Chondrocyte (in vitro differentiated cells): ENCODE results near the gene RPL41. TPM values are rescaled to one million over a fixed set of nuclear protein-coding genes. Genes with fewer than 3 reads are reported as not detected.
A peak's percentile ranks its signal among the peaks of the same experiment; 100 is the strongest.

Experiments used
- DNase-seq: peaks from one replicate; pipeline ENCODE4 v3.0.0; 2021; ENCODE audit warnings: mixed read lengths, low spot score
- H3K27ac Mint-ChIP-seq: one replicate; pipeline ENCODE4 v1.8.0; 2021; ENCODE audit warnings: mild to moderate bottlenecking, moderate library complexity, mixed read lengths; ENCODE audit not compliant: unreplicated experiment
- H3K27me3 Mint-ChIP-seq: 2 replicates; pipeline ENCODE4 v1.8.0; 2021; ENCODE audit warnings: low read depth, mixed read lengths
- H3K36me3 Mint-ChIP-seq: 2 replicates; pipeline ENCODE4 v1.8.0; 2021; ENCODE audit warnings: low read depth, mixed read lengths
- H3K4me1 Mint-ChIP-seq: 2 replicates; pipeline ENCODE4 v1.8.0; 2021; ENCODE audit warnings: low read depth, mild to moderate bottlenecking, mixed read lengths
- H3K4me3 Mint-ChIP-seq: one replicate; pipeline ENCODE4 v1.8.0; 2021; ENCODE audit warnings: mild to moderate bottlenecking, moderate library complexity, mixed read lengths; ENCODE audit not compliant: unreplicated experiment
- H3K9me3 Mint-ChIP-seq: 2 replicates; pipeline ENCODE4 v1.8.0; 2021; ENCODE audit warnings: low read depth, mixed read lengths
- total RNA-seq: library from RNA; stranded (reverse); gene quantifications from 3 replicates; pipeline ENCODE4 v1.2.1, GENCODE V29; 2021
- TF ChIP-seq, protein P1 (sequence below): fragments of 200-600 bp; sonication (generic); IDR thresholded peaks from 2 replicates; pipeline ENCODE4 v1.5.0; 2021; ENCODE audit warnings: antibody characterized with exemption, mild to moderate bottlenecking, moderate library complexity

Gene RPL41
- total RNA-seq, 1 donor from 2014 or later = 2,631 TPM

DNA sequence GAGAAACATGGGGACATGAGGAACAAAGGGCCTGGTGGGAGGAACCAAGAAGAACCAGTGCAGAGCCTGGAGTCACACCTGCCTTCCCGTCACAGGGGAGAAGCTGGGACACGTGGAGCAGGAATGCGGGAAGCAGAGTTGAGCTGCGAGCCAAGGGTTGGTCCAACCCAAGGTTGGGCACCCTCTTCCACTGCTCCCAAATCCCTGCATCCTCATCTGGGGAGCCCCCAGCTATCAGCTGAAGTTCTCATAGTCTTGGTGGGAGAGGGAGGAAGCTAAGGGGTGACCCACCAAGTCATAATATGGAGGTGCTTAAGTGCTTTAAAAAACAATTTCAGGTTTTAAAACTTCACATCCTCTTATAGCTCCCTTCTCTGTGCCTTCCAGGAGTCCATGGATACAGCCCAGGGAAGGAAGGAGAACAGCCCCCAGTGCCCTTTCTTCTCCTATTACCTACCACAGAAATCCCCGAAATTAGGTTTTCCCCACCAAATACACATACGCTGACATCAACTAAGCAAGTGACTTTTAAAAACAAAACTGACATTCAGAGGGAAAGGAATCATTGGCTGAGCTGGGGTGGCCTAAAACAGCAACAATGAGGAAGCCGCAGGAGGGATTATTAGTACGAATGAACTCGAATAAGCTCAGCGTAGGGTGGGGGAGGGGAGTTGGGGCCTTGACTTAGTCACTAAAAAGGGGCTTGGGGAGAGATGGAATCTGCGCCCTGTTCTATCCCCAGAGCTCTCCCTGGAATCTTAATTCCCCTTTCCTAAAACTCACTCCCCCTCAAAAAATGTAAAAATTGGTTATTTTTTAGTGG, 46.2 kb downstream of the RPL41 start:
- TF ChIP-seq, protein P1, sequence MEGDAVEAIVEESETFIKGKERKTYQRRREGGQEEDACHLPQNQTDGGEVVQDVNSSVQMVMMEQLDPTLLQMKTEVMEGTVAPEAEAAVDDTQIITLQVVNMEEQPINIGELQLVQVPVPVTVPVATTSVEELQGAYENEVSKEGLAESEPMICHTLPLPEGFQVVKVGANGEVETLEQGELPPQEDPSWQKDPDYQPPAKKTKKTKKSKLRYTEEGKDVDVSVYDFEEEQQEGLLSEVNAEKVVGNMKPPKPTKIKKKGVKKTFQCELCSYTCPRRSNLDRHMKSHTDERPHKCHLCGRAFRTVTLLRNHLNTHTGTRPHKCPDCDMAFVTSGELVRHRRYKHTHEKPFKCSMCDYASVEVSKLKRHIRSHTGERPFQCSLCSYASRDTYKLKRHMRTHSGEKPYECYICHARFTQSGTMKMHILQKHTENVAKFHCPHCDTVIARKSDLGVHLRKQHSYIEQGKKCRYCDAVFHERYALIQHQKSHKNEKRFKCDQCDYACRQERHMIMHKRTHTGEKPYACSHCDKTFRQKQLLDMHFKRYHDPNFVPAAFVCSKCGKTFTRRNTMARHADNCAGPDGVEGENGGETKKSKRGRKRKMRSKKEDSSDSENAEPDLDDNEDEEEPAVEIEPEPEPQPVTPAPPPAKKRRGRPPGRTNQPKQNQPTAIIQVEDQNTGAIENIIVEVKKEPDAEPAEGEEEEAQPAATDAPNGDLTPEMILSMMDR = no peak
- Mint-ChIP-seq H3K4me1 (peaks cover 29% of the 10 kb centered on the region), H3K36me3 (peaks cover 47% of the 10 kb centered on the region), H3K27me3 (no peaks in the 10 kb centered on the region), H3K9me3 (no peaks in the 10 kb centered on the region), H3K27ac (peak overlapping the region; percentile 75), H3K4me3 (no peak overlapping the region)
- DNase-seq = no peak

DNA sequence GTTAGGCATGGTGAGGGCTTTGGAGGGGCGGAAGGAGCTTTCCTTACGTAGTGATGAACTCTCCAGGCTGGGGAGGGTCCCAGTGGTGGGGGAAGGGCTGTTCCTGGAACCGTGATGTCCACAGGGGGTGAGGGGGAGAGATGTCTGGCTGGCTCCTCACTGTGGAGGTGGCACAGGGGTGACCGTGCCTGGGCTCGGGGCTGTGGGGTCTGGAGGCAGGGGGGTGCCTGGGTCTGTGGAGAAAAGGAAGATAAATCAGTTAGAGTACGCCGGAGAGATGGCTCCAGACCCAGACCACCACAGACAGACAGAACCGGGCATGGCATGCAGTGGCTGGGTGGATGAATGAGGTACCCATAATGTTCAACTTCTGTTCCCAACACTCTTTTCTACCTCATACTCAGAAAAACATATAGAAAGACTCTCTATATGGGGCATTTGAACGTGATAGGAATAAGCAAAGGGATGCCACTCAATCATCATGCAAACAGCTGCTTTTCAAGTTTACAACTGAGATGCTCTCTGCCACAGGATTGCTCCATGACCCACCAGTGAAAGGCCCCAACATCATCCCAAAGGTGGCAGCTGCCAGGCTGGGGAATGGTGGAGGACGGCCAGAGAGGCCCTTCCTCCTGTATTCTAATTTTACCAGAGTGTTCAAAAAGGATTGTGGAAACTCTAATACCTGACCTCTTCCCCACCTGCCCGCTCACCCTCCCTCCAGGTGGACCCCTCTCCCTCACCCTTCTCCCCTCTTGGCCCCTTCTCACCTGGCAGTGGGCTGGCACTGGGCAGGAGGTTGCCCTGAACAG, 47.3 kb downstream of the RPL41 start:
- Mint-ChIP-seq H3K9me3 (no peaks in the 10 kb centered on the region), H3K27me3 (no peaks in the 10 kb centered on the region), H3K36me3 (peaks cover 50% of the 10 kb centered on the region), H3K4me3 (no peak overlapping the region), H3K27ac (peak overlapping the region; percentile 75), H3K4me1 (peaks cover 28% of the 10 kb centered on the region)
- TF ChIP-seq, protein P1 = no peak
- DNase-seq = no peak

DNA sequence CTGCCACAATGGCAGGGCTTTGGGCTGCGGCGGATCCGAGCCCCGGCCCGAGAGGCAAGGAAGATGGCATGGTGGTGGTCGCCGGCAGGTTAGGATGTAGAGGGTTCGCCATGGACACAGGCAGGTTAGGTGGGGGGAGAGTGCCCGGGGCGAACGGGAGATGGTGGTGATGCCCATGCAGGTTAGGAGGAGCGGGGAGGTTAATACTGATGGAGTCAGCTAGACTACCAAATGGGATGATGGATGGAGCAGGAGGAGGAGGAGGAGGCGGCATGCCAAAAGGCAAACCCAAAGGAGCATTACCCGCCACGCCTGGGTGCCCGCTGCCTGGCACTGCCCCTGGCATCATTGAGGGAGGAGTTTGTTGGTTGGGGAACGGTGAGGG, 47.9 kb downstream of the RPL41 start:
- no peaks in the 10 kb centered on the region for H3K27me3 Mint-ChIP-seq
- TF ChIP-seq, protein P1 = no peak
- H3K36me3 Mint-ChIP-seq = peaks cover 48% of the 10 kb centered on the region
- no peaks in the 10 kb centered on the region for H3K9me3 Mint-ChIP-seq
- no peak for DNase-seq
- H3K4me3 Mint-ChIP-seq = no peak overlapping the region
- H3K27ac Mint-ChIP-seq = peak overlapping the region; percentile 75
- peaks cover 25% of the 10 kb centered on the region for H3K4me1 Mint-ChIP-seq

DNA sequence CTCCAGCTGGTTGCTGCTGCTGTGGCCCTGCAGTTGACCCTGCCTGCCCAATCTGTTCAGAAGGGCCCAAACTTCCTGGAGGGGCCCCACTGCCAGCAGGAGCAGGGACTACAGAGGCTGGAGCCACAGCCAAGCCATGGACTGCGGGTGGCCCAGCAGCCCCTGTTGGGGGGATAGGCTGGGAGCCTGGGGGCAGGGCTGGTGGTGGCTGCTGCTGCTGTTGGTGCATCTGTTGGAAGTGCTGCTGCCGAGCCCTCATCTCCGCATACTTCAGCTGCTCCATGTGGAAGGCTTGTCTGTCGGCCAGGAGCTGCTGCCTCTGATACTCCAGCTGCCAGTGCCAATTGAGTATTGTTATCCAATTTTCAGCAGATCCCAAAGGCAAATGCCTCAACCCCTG, 48.9 kb downstream of the RPL41 start:
- Mint-ChIP-seq H3K36me3 (peaks cover 48% of the 10 kb centered on the region), H3K4me1 (peaks cover 18% of the 10 kb centered on the region), H3K27ac (peak overlapping the region; percentile 28), H3K4me3 (no peak overlapping the region), H3K9me3 (no peaks in the 10 kb centered on the region), H3K27me3 (no peaks in the 10 kb centered on the region)
- no peak for DNase-seq
- TF ChIP-seq, protein P1 = no peak

Other genes with a start within 250 kb of the RPL41 start
- 17.3 to 26.4 TPM (median 19.0 TPM) in 3 replicates for gene PYM1, start 188.7 kb upstream of the RPL41 start, total RNA-seq
- gene DGKA, start 185.5 kb upstream of the RPL41 start, total RNA-seq = 65.8 to 118 TPM (median 66.4 TPM) in 3 replicates
- gene PMEL, start 150.6 kb upstream of the RPL41 start, total RNA-seq = 0.45 to 1.1 TPM (median 0.82 TPM) in 3 replicates
- gene CDK2, start 149.8 kb upstream of the RPL41 start, total RNA-seq = 25.5 to 41.4 TPM (median 26.1 TPM) in 3 replicates
- 105 TPM in 3 replicates for gene RAB5B, start 142.6 kb upstream of the RPL41 start, total RNA-seq
- 11.4 to 18.2 TPM (median 13.9 TPM) in 3 replicates for gene SUOX, start 119.4 kb upstream of the RPL41 start, total RNA-seq
- gene IKZF4, start 95.6 kb upstream of the RPL41 start, total RNA-seq = 5.3 to 6.1 TPM (median 5.7 TPM) in 3 replicates
- 15.8 to 27.8 TPM (median 19.5 TPM) in 3 replicates for gene RPS26, start 74.7 kb upstream of the RPL41 start, total RNA-seq
- gene ERBB3, start 36.5 kb upstream of the RPL41 start, total RNA-seq = 0.52 to 1.7 TPM (median 1.4 TPM) in 3 replicates
- 59.8 to 87.1 TPM (median 65.1 TPM) in 3 replicates for gene PA2G4, start 12.1 kb upstream of the RPL41 start, total RNA-seq
- 5.0 to 11.2 TPM (median 8.0 TPM) in 3 replicates for gene ZC3H10, start 1.6 kb downstream of the RPL41 start, total RNA-seq
- gene ESYT1, start 11.6 kb downstream of the RPL41 start, total RNA-seq = 127 to 155 TPM (median 144 TPM) in 3 replicates
- 70.5 to 79.7 TPM (median 75.2 TPM) in 3 replicates for gene MYL6B, start 36.0 kb downstream of the RPL41 start, total RNA-seq
- gene MYL6, start 41.7 kb downstream of the RPL41 start, total RNA-seq = 1,367 to 2,282 TPM (median 2,236 TPM) in 3 replicates
- 50.4 to 96.7 TPM (median 57.4 TPM) in 3 replicates for gene SMARCC2, start 72.8 kb downstream of the RPL41 start, total RNA-seq
- 59.2 to 103 TPM (median 99.7 TPM) in 3 replicates for gene RNF41, start 105.3 kb downstream of the RPL41 start, total RNA-seq
- 36.6 to 50.7 TPM (median 38.7 TPM) in 3 replicates for gene NABP2, start 107.7 kb downstream of the RPL41 start, total RNA-seq
- 0.41 to 0.68 TPM (median 0.47 TPM) in 3 replicates for gene SLC39A5, start 113.4 kb downstream of the RPL41 start, total RNA-seq
- 99.9 to 113 TPM (median 106 TPM) in 3 replicates for gene ANKRD52, start 141.8 kb downstream of the RPL41 start, total RNA-seq
- gene COQ10A, start 150.3 kb downstream of the RPL41 start, total RNA-seq = 9.0 to 15.6 TPM (median 9.8 TPM) in 3 replicates
- gene CS, start 183.7 kb downstream of the RPL41 start, total RNA-seq = 160 to 174 TPM (median 171 TPM) in 3 replicates
- 144 to 188 TPM (median 149 TPM) in 3 replicates for gene CNPY2, start 199.4 kb downstream of the RPL41 start, total RNA-seq
- 27.6 to 32.5 TPM (median 29.1 TPM) in 3 replicates for gene PAN2, start 217.4 kb downstream of the RPL41 start, total RNA-seq
- gene IL23A, start 222.3 kb downstream of the RPL41 start, total RNA-seq = not detected in 3 replicates
- 163 to 210 TPM (median 166 TPM) in 3 replicates for gene STAT2, start 243.5 kb downstream of the RPL41 start, total RNA-seq
- not detected in 3 replicates for gene APOF, start 246.2 kb downstream of the RPL41 start, total RNA-seq